A204.1 (cell line): ENCODE measurements around the gene TSG101.

Experiments
- FAIRE-seq: peaks from 2 replicates; lab custom pipeline; 2012; peaks lifted over from hg19 to GRCh38; lab: Jason Lieb, UNC

TSG101 gene

DNA sequence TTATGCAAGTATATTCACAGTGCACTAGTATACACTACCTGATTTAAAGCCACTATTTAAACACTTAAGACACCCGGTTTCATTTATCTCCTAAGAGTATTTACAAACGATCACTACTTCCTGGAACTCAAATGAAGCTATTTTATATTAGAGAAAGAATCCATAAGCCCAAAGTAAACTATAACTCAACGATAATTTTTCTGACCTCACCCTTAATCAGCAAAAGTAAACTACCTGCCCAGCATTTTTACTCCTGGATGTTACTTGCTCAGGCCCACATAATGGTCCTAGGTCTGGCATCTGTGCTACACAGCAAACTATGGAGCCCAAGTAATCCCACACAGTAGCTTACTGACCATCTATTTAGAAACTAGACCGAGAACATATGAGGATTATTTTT, 33.4 kb downstream of the TSG101 start:
- FAIRE-seq: no peak

DNA sequence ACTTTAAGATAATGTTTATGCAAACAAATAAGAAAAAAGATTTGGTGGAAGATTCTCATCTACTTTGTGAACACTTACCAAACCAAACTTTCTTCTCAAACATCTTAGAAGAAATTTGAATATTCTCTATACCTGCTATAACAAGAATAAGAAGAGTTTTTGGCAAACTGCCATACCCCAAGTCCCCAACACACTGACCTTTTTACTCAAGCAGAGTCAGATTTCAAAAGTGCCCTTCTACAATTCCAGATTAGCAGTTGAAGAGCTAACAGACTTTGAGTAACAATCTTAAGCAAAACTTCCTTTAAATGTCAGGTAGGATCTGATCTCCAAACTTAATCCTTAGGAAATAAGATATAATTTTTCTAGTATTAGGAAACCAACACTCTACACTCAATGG, 33.9 kb downstream of the TSG101 start:
- FAIRE-seq: no peak

DNA sequence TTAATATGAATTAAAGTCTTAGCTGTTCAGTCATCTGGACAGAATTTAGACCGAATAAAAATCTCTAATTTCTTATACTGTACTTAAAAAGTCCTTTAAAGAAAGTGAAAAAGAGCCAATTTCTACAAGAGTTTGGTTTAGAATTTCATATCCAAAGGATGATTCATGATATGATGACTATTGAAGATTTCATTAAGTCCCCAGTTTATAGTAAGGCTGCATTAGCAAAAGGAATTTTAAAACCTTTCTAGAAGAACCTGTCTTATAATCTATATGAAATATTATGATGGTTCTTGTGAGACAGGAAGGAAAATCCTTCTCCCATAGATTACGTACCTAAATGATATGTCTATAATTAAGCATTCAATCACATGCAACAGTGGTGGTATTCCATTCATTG, 34.8 kb downstream of the TSG101 start:
- no peak for FAIRE-seq

DNA sequence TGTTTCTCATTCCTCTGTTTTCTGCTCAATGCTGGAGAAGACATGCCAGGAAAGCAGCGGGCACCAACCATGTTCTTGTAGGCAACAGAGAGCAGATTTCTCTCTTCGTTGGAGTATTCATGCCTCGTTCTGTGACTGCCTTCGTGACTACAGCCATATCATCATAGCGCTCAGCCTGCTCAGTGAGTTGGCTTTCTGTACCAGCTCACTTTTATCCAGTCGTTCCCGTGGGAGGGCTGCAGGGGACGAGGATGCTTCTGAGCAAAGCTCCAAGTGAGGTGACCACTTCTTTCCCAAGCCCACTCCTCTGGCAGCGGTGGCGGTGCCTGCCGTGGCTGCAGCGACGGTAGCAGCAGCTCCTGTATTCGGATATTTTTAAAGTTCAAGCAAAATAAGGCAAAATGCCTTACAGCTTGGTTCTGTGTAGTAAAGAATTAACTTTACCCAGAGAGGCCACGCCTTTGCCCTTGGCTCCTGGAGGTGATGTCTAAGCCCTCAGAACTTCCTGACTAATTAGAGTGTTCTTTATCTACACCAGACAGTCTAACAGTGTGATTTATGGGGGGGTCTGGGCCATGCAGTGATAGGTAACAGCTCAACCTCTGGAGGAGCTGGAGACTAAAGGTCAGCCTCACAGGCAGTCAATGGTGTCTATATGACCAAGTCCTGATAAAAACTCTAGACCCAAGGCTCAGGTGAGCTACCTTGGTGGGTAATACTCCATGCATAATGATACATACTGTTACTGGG, 35.8 kb downstream of the TSG101 start:
- FAIRE-seq: no peak

DNA sequence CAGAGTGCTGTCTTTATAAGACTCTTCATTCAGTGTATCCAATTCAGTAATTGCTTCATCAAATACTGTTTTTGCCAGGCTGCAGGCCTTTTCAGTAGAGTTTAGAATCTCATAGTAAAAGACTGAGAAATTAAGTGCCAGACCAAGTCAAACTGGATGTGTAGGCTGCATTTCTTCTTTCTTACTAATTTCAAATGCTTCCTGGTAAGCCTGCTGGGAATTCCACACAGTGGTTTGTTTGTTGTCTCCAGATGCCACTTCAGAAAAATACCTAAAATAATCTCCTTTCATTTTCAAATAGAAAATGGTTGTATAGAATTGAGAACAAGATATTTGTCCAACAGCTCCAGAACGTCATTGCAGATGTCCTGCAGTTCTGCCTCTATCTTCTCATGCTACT, 36.4 kb downstream of the TSG101 start:
- FAIRE-seq: no peak

DNA sequence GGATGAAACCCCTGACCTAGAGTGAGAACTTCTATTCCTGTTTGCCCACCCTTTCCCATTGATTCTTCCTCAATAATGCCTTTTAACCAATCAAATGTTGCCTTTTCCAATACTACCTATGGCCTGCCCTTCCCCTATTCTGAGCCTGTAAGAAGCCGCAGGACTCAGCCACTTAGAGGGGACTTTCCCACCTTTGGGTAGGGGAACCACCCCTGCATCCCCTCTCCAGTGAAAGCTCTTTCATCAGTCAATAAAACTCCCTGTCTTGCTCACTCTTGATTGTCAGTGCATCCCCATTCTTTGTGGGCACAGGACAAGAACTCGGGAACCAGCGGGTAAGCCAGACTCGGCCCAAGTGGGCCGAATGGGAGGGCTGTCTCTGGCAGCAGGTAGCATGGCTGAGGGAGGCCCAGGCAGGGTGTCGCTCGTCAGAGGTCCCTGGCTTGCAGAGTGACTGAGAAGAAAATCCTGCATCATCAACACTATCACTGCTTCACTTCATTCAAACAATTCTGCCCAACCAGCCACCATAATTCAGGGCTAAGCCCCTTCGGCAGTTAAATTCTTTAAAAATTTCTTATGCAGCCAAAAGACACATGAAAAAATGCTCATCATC, 40.7 kb downstream of the TSG101 start:
- no peak for FAIRE-seq

DNA sequence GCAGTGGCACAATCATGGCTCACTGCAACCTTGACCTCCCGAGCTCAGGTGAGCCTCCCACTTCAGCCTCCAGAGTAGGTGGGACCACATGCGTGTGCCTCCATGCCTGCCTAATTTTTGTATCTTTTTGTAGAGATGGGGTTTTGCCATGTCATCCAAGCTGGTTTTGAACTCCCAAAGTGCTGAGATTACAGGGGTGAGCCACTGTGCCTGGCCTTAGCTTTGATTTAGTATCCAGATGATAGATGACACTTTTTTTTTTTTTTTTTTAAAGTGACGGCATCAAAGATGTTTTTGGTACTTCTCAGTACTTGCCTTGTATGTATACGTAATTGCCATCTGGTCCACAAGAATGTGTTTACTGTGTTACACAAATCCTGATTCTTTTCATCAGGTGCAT, 47.7 kb downstream of the TSG101 start:
- no peak for FAIRE-seq

DNA sequence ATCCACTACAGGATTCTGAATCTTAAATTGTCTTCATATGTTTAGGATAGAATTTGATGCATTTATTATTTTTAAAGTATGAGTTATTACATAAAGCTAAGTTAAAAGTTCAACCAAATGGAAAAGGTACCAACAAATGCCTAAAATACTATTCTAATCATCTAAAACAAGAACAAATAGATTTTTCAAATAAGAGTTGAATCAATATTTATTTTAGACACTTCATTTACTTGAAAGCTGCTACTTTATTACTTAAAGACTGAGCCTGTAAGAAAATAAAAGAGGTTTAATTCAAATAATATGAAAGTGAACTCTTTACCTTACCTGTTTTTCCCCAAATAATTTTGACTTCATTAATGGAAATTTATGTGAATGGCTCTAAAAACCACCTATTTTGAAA, 54.2 kb downstream of the TSG101 start:
- no peak for FAIRE-seq

DNA sequence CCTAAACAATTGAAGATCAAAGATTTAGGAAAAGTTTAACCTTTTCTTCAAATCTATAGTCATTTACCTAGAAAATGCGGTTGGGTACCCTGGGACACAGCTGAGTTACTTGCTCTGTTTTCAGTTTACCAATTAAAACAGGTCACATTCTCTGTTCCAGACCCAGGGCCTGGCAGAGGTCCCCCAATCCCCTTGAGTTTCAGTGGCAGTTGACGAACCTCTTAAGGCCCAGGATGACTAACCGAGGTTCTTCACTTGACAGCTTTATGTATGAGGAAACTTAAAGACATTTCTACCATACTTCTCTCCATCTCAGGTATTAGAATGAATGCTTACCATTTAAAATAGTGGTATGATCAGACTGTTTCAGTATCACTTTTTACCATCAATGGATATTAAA, 54.7 kb downstream of the TSG101 start:
- no peak for FAIRE-seq

DNA sequence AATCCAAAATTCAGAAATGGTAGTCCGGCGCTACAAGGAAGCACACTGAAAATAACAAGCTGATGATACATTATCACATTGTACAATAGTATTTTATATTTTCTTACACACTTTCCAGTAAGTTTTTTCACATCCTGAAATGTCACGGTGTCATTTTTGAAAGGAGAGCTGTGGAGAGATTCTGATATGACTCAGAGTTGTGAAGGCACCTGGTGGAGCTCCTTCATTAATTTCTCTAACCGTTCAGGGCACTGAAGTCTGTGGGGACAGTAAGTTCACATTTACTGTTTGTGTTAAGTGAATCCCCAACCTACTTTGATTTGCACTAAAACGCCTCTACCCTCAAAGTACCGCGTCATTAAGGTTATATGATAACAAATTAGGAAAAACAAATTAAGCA, 57.8 kb downstream of the TSG101 start:
- no peak for FAIRE-seq

DNA sequence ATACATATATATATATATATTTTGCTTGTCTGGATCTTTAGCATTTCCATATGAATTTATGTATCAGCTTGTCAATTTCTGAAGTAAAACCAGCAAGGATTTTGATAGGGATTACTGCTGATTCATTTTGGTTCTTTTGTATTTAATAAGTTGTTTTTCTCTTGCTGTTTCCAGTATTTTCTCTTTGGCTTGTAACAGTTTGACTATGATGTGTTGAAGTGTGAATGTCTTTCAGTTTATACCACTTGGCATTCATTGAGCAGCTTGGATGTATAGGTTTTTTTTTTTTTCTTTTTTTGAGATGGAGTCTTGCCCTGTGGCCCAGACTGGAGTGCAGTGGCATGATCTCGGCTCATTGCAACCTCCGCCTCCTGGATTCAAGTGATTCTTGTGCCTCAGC, 58.7 kb downstream of the TSG101 start:
- no peak for FAIRE-seq

DNA sequence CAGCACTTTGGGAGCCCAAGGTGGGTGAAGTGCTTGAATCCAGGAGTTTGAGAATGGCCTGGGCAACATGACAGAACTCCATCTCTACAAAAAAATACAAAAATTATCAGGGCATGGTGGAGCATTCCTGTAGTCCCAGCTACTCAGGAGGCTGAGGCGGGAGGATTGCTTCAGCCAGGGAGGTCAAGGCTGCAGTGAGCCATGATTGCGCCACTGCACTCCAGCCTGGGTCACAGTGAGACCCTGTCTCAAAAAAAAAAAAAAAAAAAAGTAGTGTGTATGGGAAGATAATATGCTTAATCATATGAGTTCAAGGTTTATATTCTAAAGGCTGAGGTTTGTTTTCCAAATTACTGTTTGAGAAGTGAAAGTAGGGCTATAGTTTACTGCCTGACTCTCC, 60.3 kb downstream of the TSG101 start:
- no peak for FAIRE-seq

DNA sequence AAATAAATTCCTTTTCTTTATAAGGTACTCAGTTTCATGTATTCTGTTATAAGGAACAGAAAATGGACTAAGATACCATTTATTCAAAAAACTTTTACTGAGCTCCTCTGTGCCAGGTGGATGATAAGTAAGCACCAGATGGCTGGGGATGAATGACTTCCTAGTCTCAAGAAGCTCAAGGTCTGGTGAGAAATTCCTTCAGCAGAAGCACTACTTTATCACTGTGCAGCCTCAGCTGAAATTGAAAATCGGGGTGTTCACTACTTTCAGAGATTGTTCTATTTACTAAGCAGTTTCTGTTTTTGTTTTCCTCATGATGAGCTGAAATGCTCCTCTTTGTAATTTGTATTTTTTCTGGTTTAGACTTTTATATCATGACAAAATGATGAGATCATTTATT, 63.3 kb downstream of the TSG101 start:
- FAIRE-seq: no peak

DNA sequence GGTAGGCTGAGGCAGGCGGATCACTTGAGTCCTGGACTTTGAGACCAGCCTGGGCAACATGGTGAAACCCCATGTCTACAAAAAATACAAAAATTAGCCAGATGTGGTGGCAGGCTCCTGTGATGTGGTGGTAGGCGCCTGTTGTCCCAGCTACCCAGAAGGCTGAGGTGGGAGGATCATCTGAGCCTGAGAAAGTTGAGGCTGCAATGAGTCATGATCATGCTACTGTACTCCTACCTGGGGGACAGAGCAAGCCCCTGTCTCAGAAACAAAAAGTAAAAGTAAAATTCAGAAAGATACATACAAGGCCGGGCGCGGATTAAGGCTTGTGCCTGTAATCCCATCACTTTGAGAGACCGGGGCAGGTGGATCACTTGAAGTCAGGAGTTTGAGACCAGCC, 64.8 kb downstream of the TSG101 start:
- no peak for FAIRE-seq

DNA sequence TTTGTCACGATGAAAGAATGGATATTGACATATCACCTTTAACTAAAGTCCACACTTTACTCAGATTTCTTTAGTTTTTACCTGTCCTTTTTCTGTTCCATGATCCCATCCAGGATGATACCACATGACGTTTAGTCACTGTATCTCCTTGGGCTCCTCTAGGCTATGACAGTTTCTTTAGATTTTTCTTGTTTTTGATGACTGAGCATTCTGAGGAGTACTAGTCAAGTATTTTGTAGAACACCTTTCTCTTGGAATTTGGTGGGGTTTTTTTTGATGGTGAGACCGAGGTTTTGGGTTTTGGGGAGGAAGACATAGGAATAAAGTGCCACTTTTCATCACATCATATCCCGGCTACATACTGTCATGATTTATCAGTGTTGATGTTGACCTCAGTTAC, 67.1 kb downstream of the TSG101 start:
- FAIRE-seq: no peak

DNA sequence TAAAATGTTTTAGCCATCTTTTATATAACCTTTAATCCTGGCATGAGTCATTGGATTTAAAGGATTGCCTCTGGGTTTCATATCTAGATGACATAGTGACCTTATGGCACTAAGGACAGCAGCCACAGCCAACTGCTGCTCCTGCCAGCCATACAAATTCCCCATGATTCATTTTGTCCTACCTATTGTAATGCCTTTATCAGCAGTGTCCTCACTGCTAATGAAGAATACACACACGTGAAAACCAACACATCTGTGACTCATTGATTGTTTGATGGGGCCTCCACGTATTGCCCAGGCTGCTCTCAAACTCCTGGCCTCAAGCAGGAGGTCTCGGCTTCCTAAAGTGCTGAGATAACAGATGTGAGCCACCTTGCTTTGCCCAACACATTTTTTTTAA, 69.3 kb downstream of the TSG101 start:
- no peak for FAIRE-seq

DNA sequence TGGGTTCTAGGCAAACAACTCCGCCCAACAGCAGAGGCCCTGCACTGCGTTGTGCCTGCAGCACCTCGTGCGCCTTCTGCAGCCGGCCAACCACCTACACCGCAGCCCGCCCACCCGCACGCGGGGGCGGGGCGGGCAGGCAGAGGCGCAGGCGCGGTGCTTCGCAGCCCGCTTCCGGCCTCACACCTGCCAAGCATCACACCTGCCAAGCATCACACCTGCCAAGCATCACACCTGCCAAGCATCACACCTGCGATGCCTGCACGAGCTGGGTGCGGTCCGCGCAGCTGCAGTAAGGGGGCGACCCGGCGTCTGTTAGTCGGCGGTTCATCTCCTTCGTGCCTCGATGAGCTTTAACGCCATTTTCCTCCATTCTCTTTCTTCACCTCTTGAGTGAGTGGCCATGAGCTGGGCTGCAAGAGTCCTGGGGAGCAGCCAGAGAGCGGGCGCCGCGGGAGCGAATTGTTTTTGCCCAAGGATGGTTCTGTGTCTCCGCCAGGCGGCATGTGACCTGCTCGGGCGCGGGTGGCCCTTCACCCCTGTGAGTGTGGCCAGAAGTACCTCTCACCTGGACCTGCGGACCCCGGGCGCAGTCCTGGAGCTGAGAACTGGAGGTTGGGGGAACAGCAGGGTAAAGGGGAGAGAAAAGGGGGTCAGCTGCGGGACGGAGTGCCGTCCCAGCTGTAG, 70.9 kb downstream of the TSG101 start, which contains the start of gene LDHAL6A:
Gene LDHAL6A, plus strand, starts transcription at position 171 of the 687 bp plus-strand sequence. CDS start 825 bp downstream, outside the sequence.
- no peak for FAIRE-seq

DNA sequence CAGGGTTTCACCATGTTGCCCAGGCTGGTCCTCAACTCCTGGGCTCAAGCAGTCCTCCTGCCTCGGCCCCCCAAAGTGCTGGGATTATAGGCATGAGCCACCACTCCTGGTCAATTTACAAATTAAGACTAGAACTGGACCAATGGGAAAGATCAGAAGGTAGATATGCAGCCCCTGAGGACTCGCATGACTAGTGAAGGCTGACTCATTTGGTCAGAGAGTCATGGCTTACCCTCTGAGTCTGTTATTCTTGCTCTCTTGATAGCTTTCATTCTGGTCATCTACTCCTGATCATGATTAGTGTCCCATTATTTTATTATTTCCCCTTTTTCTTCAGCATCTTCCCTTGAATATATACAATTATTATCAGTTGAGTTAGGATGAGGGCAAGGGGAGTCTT, 73.8 kb downstream of the TSG101 start:
- no peak for FAIRE-seq

DNA sequence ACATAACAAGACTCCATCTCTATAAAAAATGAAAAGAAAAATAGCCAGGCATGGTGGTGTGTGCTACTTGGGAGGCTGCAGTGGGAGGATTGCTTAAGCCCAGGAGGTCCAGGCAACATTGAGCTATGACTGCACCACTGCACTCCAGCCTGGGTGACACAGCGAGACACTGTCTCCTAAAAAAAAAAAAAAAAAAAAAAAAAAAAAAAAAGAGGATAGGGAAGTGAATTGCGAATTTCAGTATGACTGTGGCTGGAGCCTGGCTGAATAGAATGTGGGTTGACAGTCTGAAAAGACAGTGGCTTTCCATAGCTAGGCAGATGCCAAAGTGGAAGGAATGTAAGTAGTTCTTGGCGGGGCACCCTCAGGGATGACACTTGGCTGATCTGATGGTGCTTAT, 77.5 kb downstream of the TSG101 start:
- no peak for FAIRE-seq

DNA sequence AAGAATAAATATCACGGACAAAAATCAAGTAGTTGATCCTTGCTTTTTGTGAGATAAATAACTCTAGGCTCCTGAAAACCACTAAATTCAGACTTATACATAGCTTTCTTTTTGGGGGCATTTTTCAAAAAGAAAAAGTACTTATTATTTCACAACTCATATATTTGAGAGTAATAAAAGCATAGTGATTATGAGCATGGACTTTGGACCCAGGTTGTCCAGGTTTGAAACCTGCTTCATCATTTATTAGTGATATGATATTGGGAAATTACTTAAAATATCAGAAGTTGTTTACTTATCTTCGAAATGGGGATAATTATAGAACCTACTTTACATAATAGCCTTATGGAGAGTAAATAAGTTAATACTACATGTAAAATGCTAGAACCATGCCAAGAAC, 88.1 kb downstream of the TSG101 start:
- FAIRE-seq: no peak
